Measurements from ENCODE around the gene NMT2.

DNA sequence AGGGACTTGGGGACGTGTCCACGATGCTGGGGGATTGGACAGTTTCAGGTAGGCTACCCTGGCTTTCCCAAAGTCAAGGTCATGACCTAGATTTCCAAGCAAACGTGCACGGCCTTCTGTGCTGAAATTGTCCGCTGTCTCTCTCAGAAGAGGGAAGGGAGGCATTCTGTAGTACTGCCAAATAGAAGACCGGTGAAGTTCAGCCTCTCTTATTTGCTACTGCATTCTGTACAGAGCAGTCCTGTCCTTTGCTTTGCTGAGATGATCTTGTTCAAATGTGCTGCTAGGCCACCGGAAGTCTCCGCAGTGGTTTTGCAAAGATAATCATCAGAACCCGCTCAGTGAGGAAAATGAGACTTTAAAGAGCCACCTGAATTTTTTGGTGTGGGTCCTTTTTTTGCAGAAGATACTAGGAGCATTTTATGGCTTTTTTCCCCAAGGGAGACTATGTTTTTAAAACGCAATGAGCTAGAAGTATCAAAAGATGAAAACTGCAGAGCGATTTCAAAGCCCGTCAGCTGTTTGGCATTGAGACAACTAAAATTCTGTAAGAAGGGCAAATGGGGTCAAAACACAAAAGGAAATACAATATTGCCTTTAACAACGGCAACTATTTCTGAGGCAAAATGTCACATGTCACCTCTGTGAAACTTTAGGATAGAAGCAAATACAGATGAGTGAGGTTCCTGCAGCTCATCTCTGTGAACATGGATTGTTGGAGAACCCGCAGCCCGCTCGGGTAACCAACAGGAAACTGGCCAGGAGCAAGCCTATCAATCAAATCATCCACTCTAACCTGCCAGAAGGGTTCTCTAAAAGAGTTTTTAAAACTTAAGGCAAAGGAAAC is 1.3 kb upstream of the NMT2 start:
- TF ChIP-seq, protein P1, sequence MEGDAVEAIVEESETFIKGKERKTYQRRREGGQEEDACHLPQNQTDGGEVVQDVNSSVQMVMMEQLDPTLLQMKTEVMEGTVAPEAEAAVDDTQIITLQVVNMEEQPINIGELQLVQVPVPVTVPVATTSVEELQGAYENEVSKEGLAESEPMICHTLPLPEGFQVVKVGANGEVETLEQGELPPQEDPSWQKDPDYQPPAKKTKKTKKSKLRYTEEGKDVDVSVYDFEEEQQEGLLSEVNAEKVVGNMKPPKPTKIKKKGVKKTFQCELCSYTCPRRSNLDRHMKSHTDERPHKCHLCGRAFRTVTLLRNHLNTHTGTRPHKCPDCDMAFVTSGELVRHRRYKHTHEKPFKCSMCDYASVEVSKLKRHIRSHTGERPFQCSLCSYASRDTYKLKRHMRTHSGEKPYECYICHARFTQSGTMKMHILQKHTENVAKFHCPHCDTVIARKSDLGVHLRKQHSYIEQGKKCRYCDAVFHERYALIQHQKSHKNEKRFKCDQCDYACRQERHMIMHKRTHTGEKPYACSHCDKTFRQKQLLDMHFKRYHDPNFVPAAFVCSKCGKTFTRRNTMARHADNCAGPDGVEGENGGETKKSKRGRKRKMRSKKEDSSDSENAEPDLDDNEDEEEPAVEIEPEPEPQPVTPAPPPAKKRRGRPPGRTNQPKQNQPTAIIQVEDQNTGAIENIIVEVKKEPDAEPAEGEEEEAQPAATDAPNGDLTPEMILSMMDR (IDR thresholded peaks at IDR 0.05; ENCODE audit: poor library complexity, severe bottlenecking), result no peak
- TF ChIP-seq TAF1 (IDR thresholded peaks at IDR 0.05; ENCODE audit: low read depth), result no peak
- no peak for TF ChIP-seq EP300 (conservative IDR thresholded peaks at IDR 0.05; ENCODE audit: poor library complexity, severe bottlenecking)
- TF ChIP-seq RAD21 (conservative IDR thresholded peaks at IDR 0.05), result no peak
- no peak for TF ChIP-seq EZH2 (IDR thresholded peaks at IDR 0.05; ENCODE audit: borderline replicate concordance, insufficient read depth, low read length, poor library complexity, severe bottlenecking)
